OCI-LY3 (cell line): Measurements from ENCODE around the gene EFEMP2.

Experiments
- CTCF ChIP-seq: fragments of 200-600, 300-600 bp; sonication (generic); IDR thresholded peaks from 2 replicates; pipeline ENCODE4 v1.5.1; 2014; ENCODE audit warnings: antibody characterized with exemption, low read length, low read depth
- EZH2phosphoT487 ChIP-seq: fragments of 200-600 bp; shearing (Covaris generic); IDR thresholded peaks from 2 replicates; pipeline ENCODE4 v1.6.1; 2018; ENCODE audit warnings: antibody characterized with exemption, mixed run types, low read depth

GRCh38 chr11:65900125-65900898 is 27.7 kb upstream of the EFEMP2 start, which contains the start of gene FOSL1:
- no peak for TF ChIP-seq EZH2phosphoT487
- no peak for TF ChIP-seq CTCF
